Measurements from ENCODE around the gene CYP26B1.
A peak's percentile ranks its signal among the peaks of the same experiment; 100 is the strongest.

CYP26B1 gene

DNA sequence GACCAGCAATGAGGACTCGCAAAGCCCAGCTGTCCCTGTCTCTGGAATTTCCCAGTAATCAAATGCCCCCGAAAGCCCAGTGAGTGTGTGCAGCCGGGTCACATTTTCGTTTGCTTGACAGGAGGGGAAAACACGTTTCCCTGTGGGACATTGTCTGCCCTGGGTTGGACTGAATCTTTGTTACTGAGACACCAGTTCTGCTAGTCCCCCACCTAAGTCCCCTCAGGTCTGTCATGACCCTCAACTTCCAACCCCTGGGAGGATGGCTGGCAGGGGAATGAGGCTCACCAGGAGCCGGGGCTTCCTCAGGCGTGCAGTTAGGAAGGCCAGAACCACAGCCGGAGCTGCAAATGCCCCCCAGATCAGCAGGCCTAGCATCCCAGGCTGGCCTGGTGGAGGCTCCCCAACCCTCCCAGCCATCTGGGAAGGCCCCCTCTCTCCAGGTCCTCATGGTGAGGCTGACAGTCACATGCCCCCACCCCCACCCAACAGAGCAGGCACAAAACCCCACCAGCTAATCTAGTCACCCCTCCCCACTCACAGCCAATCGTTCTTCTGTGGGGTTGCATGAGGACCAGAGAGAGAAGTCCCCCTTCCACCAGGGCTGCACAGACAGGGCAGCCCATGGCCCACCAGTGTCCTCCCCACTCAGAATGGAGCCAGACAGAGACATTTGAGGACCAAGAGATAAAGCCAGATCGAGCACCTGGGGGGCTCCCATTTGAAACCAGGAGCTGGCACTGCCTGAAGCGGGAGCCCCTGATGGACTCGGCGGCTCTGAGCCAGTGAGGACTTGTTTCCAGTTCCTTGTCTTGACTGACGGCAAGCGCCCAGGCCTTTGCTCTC, 33.6 kb downstream of the CYP26B1 start:
- H3K4me3 ChIP-seq (ENCODE audit: low read depth, low read length) = no peak overlapping the region
- DNase-seq (ENCODE audit: low read depth, low spot score) = no peak
- TF ChIP-seq, protein P1, sequence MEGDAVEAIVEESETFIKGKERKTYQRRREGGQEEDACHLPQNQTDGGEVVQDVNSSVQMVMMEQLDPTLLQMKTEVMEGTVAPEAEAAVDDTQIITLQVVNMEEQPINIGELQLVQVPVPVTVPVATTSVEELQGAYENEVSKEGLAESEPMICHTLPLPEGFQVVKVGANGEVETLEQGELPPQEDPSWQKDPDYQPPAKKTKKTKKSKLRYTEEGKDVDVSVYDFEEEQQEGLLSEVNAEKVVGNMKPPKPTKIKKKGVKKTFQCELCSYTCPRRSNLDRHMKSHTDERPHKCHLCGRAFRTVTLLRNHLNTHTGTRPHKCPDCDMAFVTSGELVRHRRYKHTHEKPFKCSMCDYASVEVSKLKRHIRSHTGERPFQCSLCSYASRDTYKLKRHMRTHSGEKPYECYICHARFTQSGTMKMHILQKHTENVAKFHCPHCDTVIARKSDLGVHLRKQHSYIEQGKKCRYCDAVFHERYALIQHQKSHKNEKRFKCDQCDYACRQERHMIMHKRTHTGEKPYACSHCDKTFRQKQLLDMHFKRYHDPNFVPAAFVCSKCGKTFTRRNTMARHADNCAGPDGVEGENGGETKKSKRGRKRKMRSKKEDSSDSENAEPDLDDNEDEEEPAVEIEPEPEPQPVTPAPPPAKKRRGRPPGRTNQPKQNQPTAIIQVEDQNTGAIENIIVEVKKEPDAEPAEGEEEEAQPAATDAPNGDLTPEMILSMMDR (IDR thresholded peaks at IDR 0.05; ENCODE audit: low read depth, low read length) = no peak
- in situ Hi-C loops (cut with HindIII; ENCODE audit: low sequenced_read_pairs) = no loop called here

DNA sequence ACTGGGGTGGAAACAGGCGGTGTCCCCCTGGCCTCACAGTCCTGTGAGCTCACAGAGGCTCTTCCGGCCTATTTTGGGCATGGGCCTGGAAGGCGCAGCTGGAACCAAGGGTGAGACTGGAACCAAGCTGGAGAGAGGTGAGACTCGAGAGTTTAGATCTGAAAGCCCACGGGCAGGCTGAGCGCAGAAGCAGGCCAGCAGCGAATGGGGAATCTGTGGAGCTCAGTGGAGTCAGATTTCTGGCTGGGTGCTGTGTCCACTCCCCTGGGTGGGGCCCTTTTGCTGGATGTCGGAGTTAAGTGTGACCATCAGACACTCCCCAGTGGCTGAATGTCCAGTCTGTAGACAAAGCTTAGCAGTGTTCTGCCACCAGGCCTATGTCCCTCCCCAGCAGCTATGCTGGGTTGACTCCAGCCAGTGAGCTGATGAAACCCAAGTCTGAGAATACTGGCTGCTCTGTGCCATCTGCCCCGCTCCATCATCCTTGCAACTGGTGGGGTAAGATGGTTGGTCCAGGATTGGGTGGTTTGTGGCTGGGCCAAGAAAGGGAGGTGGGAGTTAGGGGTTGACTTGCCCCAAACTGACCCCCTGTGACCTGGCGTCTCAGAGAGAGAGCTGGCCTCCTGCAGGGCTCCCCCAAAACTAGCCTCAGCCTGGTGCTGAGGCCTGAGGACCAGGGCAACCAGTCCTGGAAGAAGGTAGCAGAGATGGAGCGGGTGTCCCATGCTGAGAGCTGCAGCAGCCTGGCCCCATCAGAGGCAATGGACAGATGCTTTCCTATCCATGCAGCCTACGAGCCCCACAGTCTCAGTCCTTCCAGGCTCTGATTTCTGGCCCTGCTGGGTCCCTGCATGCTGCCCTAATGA, 34.4 kb downstream of the CYP26B1 start:
- in situ Hi-C loops (cut with HindIII; ENCODE audit: low sequenced_read_pairs) = no loop called here
- DNase-seq (ENCODE audit: low read depth, low spot score) = no peak
- no peak overlapping the region for H3K4me3 ChIP-seq (ENCODE audit: low read depth, low read length)
- TF ChIP-seq, protein P1 (IDR thresholded peaks at IDR 0.05; ENCODE audit: low read depth, low read length) = no peak

DNA sequence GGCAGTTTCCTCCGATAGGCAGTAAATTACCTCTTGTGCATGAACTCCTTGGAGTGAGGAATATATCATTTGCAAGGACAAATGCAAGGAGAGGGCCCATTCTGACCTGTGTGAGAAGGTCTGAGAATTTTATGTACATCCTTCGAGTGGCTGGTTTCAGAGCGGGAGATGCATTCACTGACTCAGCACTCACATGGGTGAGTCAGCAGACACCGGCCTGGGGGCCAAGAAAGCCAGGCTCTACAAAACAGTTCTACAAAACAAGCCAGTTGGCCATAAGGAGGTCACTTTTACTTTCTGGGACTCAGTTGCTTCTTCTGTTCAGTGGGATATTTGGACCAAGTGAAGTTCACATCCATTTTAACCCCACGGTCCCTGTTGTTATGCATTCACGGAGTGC, 35.3 kb downstream of the CYP26B1 start:
- TF ChIP-seq, protein P1 (IDR thresholded peaks at IDR 0.05; ENCODE audit: low read depth, low read length) = no peak
- peak; percentile 43 for DNase-seq (ENCODE audit: low read depth, low spot score)
- in situ Hi-C loops (cut with HindIII; ENCODE audit: low sequenced_read_pairs) = no loop called here
- no peak overlapping the region for H3K4me3 ChIP-seq (ENCODE audit: low read depth, low read length)

GRCh38 chr2:72111061-72111460, 36.6 kb downstream of the CYP26B1 start:
- DNase-seq (ENCODE audit: low read depth, low spot score) = no peak
- H3K4me3 ChIP-seq (ENCODE audit: low read depth, low read length) = no peak overlapping the region
- TF ChIP-seq, protein P1 (IDR thresholded peaks at IDR 0.05; ENCODE audit: low read depth, low read length) = no peak
- in situ Hi-C loops (cut with HindIII; ENCODE audit: low sequenced_read_pairs) = no loop called here

DNA sequence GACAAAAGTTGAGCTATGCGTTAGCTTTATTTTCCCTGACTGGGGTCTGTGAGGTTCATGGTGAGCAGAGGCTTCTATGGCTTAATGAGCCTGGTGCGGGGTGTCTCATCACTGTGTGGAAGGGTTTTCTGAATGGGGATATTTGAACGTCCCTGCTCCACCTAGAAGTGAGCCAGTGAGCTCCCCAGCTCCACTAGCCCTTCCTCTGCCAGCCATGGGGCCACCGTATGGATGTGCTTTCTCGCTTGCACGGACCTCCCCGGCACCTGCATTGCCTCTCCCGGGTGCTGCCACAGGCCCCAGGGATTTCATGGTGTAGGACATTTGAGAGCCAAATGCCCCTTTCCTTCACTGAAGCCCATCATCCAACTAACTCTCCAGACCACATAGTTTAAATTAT, 37.8 kb downstream of the CYP26B1 start:
- TF ChIP-seq, protein P1 (IDR thresholded peaks at IDR 0.05; ENCODE audit: low read depth, low read length) = no peak
- no peak for DNase-seq (ENCODE audit: low read depth, low spot score)

DNA sequence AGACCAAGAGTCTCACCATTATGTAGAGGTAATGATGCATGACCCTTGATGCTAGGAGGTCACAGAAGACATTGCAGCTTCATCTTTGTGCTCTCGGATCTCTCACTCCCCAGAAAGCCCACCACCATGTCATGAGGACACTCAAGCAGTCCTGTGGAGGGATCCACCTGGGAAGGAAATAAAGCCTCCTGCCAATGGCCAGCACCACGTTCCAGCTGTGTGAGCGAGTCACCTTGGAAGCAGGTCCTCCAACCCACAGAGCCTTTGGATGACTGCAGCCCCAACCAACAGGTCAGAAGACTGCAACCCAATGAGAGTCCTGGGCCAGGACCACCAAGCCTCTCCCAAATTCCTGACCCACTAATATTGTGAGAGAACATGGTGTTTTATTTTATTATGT, 38.4 kb downstream of the CYP26B1 start:
- DNase-seq (ENCODE audit: low read depth, low spot score) = no peak
- TF ChIP-seq, protein P1 (IDR thresholded peaks at IDR 0.05; ENCODE audit: low read depth, low read length) = no peak
- no peak overlapping the region for H3K4me3 ChIP-seq (ENCODE audit: low read depth, low read length)
- in situ Hi-C loops (cut with HindIII; ENCODE audit: low sequenced_read_pairs) = no loop called here

More for the DNA sequence above, 37.8 kb downstream of the CYP26B1 start:
- no peak overlapping the region for H3K4me3 ChIP-seq (ENCODE audit: low read depth, low read length)
- in situ Hi-C loops (cut with HindIII; ENCODE audit: low sequenced_read_pairs) = no loop called here
